Measurements from ENCODE around the gene C2orf78. TPM values are rescaled to one million over a fixed set of nuclear protein-coding genes. Genes with fewer than 3 reads are reported as not detected.

C2orf78 gene
- total and polyA plus RNA-seq, 9 of the 15 experiments (the other 6 are each of a cell fraction or from before 2014, with no cell fraction given): 0.04 to 0.28 (median 0.20) TPM

- peaks cover 45% of the 10 kb centered on the region for H3K36me3 ChIP-seq (ENCODE audit: control insufficient read depth, insufficient read depth, low read length)
- no peak overlapping the region for H3K4me2 ChIP-seq (ENCODE audit: insufficient read depth, low read length)
- no peaks in the 10 kb centered on the region for H3K27me3 ChIP-seq (ENCODE audit: control insufficient read depth in 2 of 2, insufficient read depth in 2 of 2, low read length in 2 of 2)
- peaks cover 3 to 7% of the 10 kb centered on the region in 2 experiments; a peak in 4 of 5 replicates for H3K4me1 ChIP-seq (replicated peaks in 1 of 2; ENCODE audit: control insufficient read depth in 2 of 2, insufficient read depth in 2 of 2, low read length in 2 of 2)
- intact Hi-C loops (cut with micrococcal nuclease): loop anchor here (10.0 kb wide), 1 partner anchor 82 kb away; no protein-coding TSS in a partner anchor
- no peak overlapping the region for H3K9ac ChIP-seq (ENCODE audit: insufficient read depth in 1 of 2, low read depth in 2 of 2, low read length in 2 of 2)
- H3K4me3 ChIP-seq: no peak overlapping the region
- ChIA-PET CTCF (ENCODE audit: low intra/inter-chr PET ratio) (no interaction called here), POLR2A (no interaction called here)
- peaks cover 19% of the 10 kb centered on the region for H3K79me2 ChIP-seq (ENCODE audit: control insufficient read depth, insufficient read depth, low read length)
- DNase-seq (ENCODE audit: extremely low read depth in 1 of 4, low spot score in 3 of 4): no peak
- H3K27ac ChIP-seq (ENCODE audit: extremely low read depth, low read depth, low read length): no peak overlapping the region
- H3K9me1 ChIP-seq (ENCODE audit: control insufficient read depth, insufficient read depth, low read length): no peaks in the 10 kb centered on the region
- in situ Hi-C loops (cut with MboI): no loop called here
- WGBS (ENCODE audit: insufficient coverage, low coverage, missing lambda C conversion rate): 79% methylated on average over 8 of the region's 8 CpGs
- ATAC-seq: no peak
- no peaks in the 10 kb centered on the region for H4K20me1 ChIP-seq (replicated peaks; ENCODE audit: control insufficient read depth, insufficient read depth, low read length)
- no peak overlapping the region for H2AFZ ChIP-seq (ENCODE audit: low read depth, low read length)
- no TSS peak for BruUV-seq (replicated peaks)
- H3K9me3 ChIP-seq (replicated peaks; ENCODE audit: control insufficient read depth, insufficient read depth, low read depth, low read length): no peaks in the 10 kb centered on the region
- TF ChIP-seq STAG1 (CRISPR knock-in tag; IDR thresholded peaks at IDR 0.05; ENCODE audit: borderline replicate concordance) (no peak), NR2C2 (CRISPR knock-in tag; IDR thresholded peaks at IDR 0.05) (no peak), NR2C2 (tag; IDR thresholded peaks at IDR 0.05) (no peak), SRSF7 (optimal IDR thresholded peaks at IDR 0.05; ENCODE audit: low read depth, low read length) (no peak), TCF7 (IDR thresholded peaks at IDR 0.05; ENCODE audit: borderline replicate concordance) (no peak), ZBTB12 (CRISPR knock-in tag; IDR thresholded peaks at IDR 0.05) (no peak), IRF2 (CRISPR knock-in tag; IDR thresholded peaks at IDR 0.05) (no peak), ETV1 (tag; conservative IDR thresholded peaks at IDR 0.05; ENCODE audit: low read depth) (no peak)
- FAIRE-seq: no peak
Measured at GRCh38 chr2:73776869-73777519, 7.0 kb upstream of the C2orf78 start.
